ENCODE results near the gene CCNG2.

DNA sequence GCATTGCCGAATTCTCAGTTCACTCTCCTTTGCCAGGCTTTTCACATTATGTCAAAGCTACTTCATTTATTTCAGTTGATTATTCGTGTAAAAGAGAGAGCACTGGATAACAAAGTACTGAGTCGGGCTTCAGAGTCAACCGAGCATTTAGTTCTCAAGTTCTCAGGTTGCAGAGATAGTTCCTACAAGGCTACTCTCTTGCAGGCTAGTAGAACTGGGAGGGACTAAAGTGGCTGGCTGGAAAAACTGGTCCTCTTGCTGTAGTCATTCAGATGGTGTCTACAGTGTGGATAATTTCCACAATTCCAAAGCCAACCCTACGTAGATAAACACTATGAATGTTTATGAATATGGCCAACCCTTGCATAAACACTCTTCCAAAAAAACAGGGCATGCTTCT, 4.6 kb upstream of the CCNG2 start:
- TF ChIP-seq POLR2A (IDR thresholded peaks at IDR 0.05; ENCODE audit: insufficient read depth in 1 of 2, low read depth in 2 of 2, low read length in 2 of 2) (no peak), NFE2 (CRISPR knock-in tag; IDR thresholded peaks at IDR 0.05) (no peak), SRSF4 (IDR thresholded peaks at IDR 0.05; ENCODE audit: low read depth, low read length, poor library complexity, severe bottlenecking) (no peak), ZNF446 (CRISPR knock-in tag; IDR thresholded peaks at IDR 0.05) (no peak), EP300 (IDR thresholded peaks at IDR 0.05; ENCODE audit: low read depth in 2 of 2, low read length in 2 of 2) (no peak), EP300 (CRISPR knock-in tag; IDR thresholded peaks at IDR 0.05; ENCODE audit: borderline replicate concordance) (no peak), ETV6 (CRISPR knock-in tag; conservative IDR thresholded peaks at IDR 0.05) (no peak), FOXO4 (CRISPR knock-in tag; conservative IDR thresholded peaks at IDR 0.05) (no peak), ZNF292 (CRISPR knock-in tag; IDR thresholded peaks at IDR 0.05; ENCODE audit: borderline replicate concordance, low read depth) (no peak), ZNF558 (CRISPR knock-in tag; IDR thresholded peaks at IDR 0.05; ENCODE audit: borderline replicate concordance) (no peak), CTCF (CRISPR knock-in tag; IDR thresholded peaks at IDR 0.05) (no peak), ATF3 (CRISPR knock-in tag; IDR thresholded peaks at IDR 0.05) (no peak), ZNF589 (CRISPR knock-in tag; conservative IDR thresholded peaks at IDR 0.05) (no peak), KMT2B (CRISPR knock-in tag; IDR thresholded peaks at IDR 0.05) (no peak)

Data from HepG2 (cell line).